ENCODE measurements around the gene UCKL1. TPM values are rescaled to one million over a fixed set of nuclear protein-coding genes. Genes with fewer than 3 reads are reported as not detected.
"Not testable (repeated sequence)": the region's sequence is repeated elsewhere in the genome, so short reads cannot be mapped to it uniquely, and the experiment has no call there.

UCKL1 gene
- total and polyA plus RNA-seq, 7 experiments from 2014 or later: 20.5 to 49.0 (median 44.8) TPM

GRCh38 chr20:63931735-63932134, 24.5 kb downstream of the UCKL1 start:
- intact Hi-C loops (cut with micrococcal nuclease): no loop called here
- Mint-ChIP-seq H3K9me3 (peaks cover 0 to 2% (median 0%) of the 10 kb centered on the region in 11 donors), H3K27ac (no peak overlapping the region), H3K36me3 (peaks cover 9 to 60% (median 13%) of the 10 kb centered on the region in 5 donors), H3K4me1 (peaks cover 0 to 13% (median 7%) of the 10 kb centered on the region in 7 donors), H3K27me3 (no peaks in the 10 kb centered on the region), H3K4me3 (no peak overlapping the region)
- Histone ChIP-seq H3K27me3 (ENCODE audit: control insufficient read depth in 2 of 2, insufficient read depth in 2 of 2, low read length in 2 of 2) (no peaks in the 10 kb centered on the region), H3K4me1 (ENCODE audit: control insufficient read depth in 2 of 2, insufficient read depth in 2 of 2, low read length in 2 of 2) (no peaks in the 10 kb centered on the region), H3K9me3 (ENCODE audit: control insufficient read depth in 2 of 3, low read length in 3 of 3) (no peaks in the 10 kb centered on the region), H3K4me3 (ENCODE audit: low read length) (no peak overlapping the region), H3K36me3 (ENCODE audit: control insufficient read depth in 2 of 3, insufficient read depth in 3 of 3, low read length in 3 of 3) (peaks cover 8 to 89% (median 24%) of the 10 kb centered on the region in 3 experiments), H3K27ac (ENCODE audit: low read depth, low read length) (no peak overlapping the region)
- ChIA-PET POLR2A (interaction anchor here (1.0 kb wide), 1 partner anchor 30 kb away, joined by 5 read pairs; no protein-coding TSS in a partner anchor), CTCF (no interaction called here)
- DNase-seq (no peak), ATAC-seq (no peak)

- peaks cover 5 to 17% (median 12%) of the 10 kb centered on the region in 7 donors for H3K4me1 Mint-ChIP-seq
- no peak overlapping the region for H3K27ac ChIP-seq (ENCODE audit: low read depth, low read length)
- no peaks in the 10 kb centered on the region for H3K9me3 Mint-ChIP-seq
- H3K4me1 ChIP-seq (ENCODE audit: control insufficient read depth in 2 of 2, insufficient read depth in 2 of 2, low read length in 2 of 2): no peaks in the 10 kb centered on the region
- peaks cover 8 to 93% (median 24%) of the 10 kb centered on the region in 3 experiments for H3K36me3 ChIP-seq (ENCODE audit: control insufficient read depth in 2 of 3, insufficient read depth in 3 of 3, low read length in 3 of 3)
- CTCF ChIA-PET: no interaction called here
- no peaks in the 10 kb centered on the region for H3K27me3 ChIP-seq (ENCODE audit: control insufficient read depth in 2 of 2, insufficient read depth in 2 of 2, low read length in 2 of 2)
- H3K27me3 Mint-ChIP-seq: no peaks in the 10 kb centered on the region
- POLR2A ChIA-PET: interaction anchor here (1.0 kb wide), 1 partner anchor 30 kb away, joined by 5 read pairs; no protein-coding TSS in a partner anchor
- H3K9me3 ChIP-seq (ENCODE audit: control insufficient read depth in 2 of 3, low read length in 3 of 3): no peaks in the 10 kb centered on the region
- ATAC-seq: no peak
- intact Hi-C loops (cut with micrococcal nuclease): no loop called here
- H3K27ac Mint-ChIP-seq: no peak overlapping the region
- DNase-seq: no peak
- H3K4me3 Mint-ChIP-seq: no peak overlapping the region
- H3K36me3 Mint-ChIP-seq: peaks cover 7 to 63% (median 13%) of the 10 kb centered on the region in 5 donors
- H3K4me3 ChIP-seq (ENCODE audit: low read length): no peak overlapping the region
These were observed 25.2 kb downstream of the UCKL1 start for GRCh38 chr20:63930971-63931553.

- H3K27me3 Mint-ChIP-seq; H3K27ac ChIP-seq (ENCODE audit: low read depth, low read length); H3K4me3 ChIP-seq (ENCODE audit: low read length); H3K4me3 Mint-ChIP-seq; H3K9me3 Mint-ChIP-seq; intact Hi-C loops (cut with micrococcal nuclease); ATAC-seq; H3K9me3 ChIP-seq (ENCODE audit: control insufficient read depth in 2 of 3, low read length in 3 of 3); H3K27ac Mint-ChIP-seq; H3K27me3 ChIP-seq (ENCODE audit: control insufficient read depth in 2 of 2, insufficient read depth in 2 of 2, low read length in 2 of 2); DNase-seq; H3K4me1 ChIP-seq (ENCODE audit: control insufficient read depth in 2 of 2, insufficient read depth in 2 of 2, low read length in 2 of 2); CTCF ChIA-PET: not testable (repeated sequence)
- peaks cover 14 to 28% (median 17%) of the 10 kb centered on the region in 7 donors for H3K4me1 Mint-ChIP-seq
- POLR2A ChIA-PET: interaction anchor here (0.7 kb wide), 1 partner anchor 18 kb away, joined by 3 read pairs; no protein-coding TSS in a partner anchor
- peaks cover 8 to 82% (median 19%) of the 10 kb centered on the region in 3 experiments for H3K36me3 ChIP-seq (ENCODE audit: control insufficient read depth in 2 of 3, insufficient read depth in 3 of 3, low read length in 3 of 3)
- peaks cover 4 to 58% (median 10%) of the 10 kb centered on the region in 5 donors for H3K36me3 Mint-ChIP-seq
These were observed 26.7 kb downstream of the UCKL1 start for GRCh38 chr20:63929473-63929883.

- Histone ChIP-seq H3K9me3 (ENCODE audit: control insufficient read depth in 2 of 3, low read length in 3 of 3) (no peaks in the 10 kb centered on the region), H3K27me3 (ENCODE audit: control insufficient read depth in 2 of 2, insufficient read depth in 2 of 2, low read length in 2 of 2) (no peaks in the 10 kb centered on the region), H3K4me3 (ENCODE audit: low read length) (no peak overlapping the region), H3K36me3 (ENCODE audit: control insufficient read depth in 2 of 3, insufficient read depth in 3 of 3, low read length in 3 of 3) (peaks cover 8 to 78% (median 19%) of the 10 kb centered on the region in 3 experiments), H3K27ac (ENCODE audit: low read depth, low read length) (no peak overlapping the region), H3K4me1 (ENCODE audit: control insufficient read depth in 2 of 2, insufficient read depth in 2 of 2, low read length in 2 of 2) (no peaks in the 10 kb centered on the region)
- Mint-ChIP-seq H3K36me3 (peaks cover 4 to 58% (median 10%) of the 10 kb centered on the region in 5 donors), H3K4me3 (no peak overlapping the region), H3K9me3 (no peaks in the 10 kb centered on the region), H3K27ac (no peak overlapping the region), H3K27me3 (no peaks in the 10 kb centered on the region), H3K4me1 (peaks cover 16 to 29% (median 20%) of the 10 kb centered on the region in 7 donors)
- ChIA-PET POLR2A (interaction anchor here (0.7 kb wide), 1 partner anchor 18 kb away, joined by 3 read pairs; no protein-coding TSS in a partner anchor), CTCF (interaction anchor here (1.3 kb wide), 1 partner anchor 19 kb away, joined by 3 read pairs; no protein-coding TSS in a partner anchor)
- intact Hi-C loops (cut with micrococcal nuclease): no loop called here
- no peak for DNase-seq
- ATAC-seq: no peak
These were observed 27.1 kb downstream of the UCKL1 start for GRCh38 chr20:63929071-63929470.

GRCh38 chr20:63926298-63926697, 29.9 kb downstream of the UCKL1 start:
- no peaks in the 10 kb centered on the region for H3K27me3 Mint-ChIP-seq
- peak overlapping the region in 3 of 9 donors; percentile 32 to 57 (median 55) for H3K27ac Mint-ChIP-seq
- no peak overlapping the region for H3K27ac ChIP-seq (ENCODE audit: low read depth, low read length)
- H3K9me3 ChIP-seq (ENCODE audit: control insufficient read depth in 2 of 3, low read length in 3 of 3): no peaks in the 10 kb centered on the region
- H3K4me3 ChIP-seq (ENCODE audit: low read length): no peak overlapping the region
- POLR2A ChIA-PET: no interaction called here
- no peaks in the 10 kb centered on the region for H3K9me3 Mint-ChIP-seq
- ATAC-seq: no peak
- no peaks in the 10 kb centered on the region for H3K27me3 ChIP-seq (ENCODE audit: control insufficient read depth in 2 of 2, insufficient read depth in 2 of 2, low read length in 2 of 2)
- H3K36me3 Mint-ChIP-seq: peaks cover 4 to 46% (median 11%) of the 10 kb centered on the region in 5 donors
- peaks cover 8 to 56% (median 14%) of the 10 kb centered on the region in 3 experiments for H3K36me3 ChIP-seq (ENCODE audit: control insufficient read depth in 2 of 3, insufficient read depth in 3 of 3, low read length in 3 of 3)
- intact Hi-C loops (cut with micrococcal nuclease): no loop called here
- no peak for DNase-seq
- H3K4me3 Mint-ChIP-seq: no peak overlapping the region
- no peaks in the 10 kb centered on the region for H3K4me1 ChIP-seq (ENCODE audit: control insufficient read depth in 2 of 2, insufficient read depth in 2 of 2, low read length in 2 of 2)
- CTCF ChIA-PET: no interaction called here
- H3K4me1 Mint-ChIP-seq: peaks cover 19 to 34% (median 28%) of the 10 kb centered on the region in 7 donors

GRCh38 chr20:63924241-63924640, 32.0 kb downstream of the UCKL1 start:
- no peak for ATAC-seq
- CTCF ChIA-PET: no interaction called here
- Histone ChIP-seq H3K27me3 (ENCODE audit: control insufficient read depth in 2 of 2, insufficient read depth in 2 of 2, low read length in 2 of 2) (no peaks in the 10 kb centered on the region), H3K9me3 (ENCODE audit: control insufficient read depth in 2 of 3, low read length in 3 of 3) (no peaks in the 10 kb centered on the region), H3K4me1 (ENCODE audit: control insufficient read depth in 2 of 2, insufficient read depth in 2 of 2, low read length in 2 of 2) (no peaks in the 10 kb centered on the region), H3K4me3 (ENCODE audit: low read length) (no peak overlapping the region), H3K36me3 (ENCODE audit: control insufficient read depth in 2 of 3, insufficient read depth in 3 of 3, low read length in 3 of 3) (peaks cover 8 to 42% (median 11%) of the 10 kb centered on the region in 3 experiments), H3K27ac (ENCODE audit: low read depth, low read length) (no peak overlapping the region)
- DNase-seq: no peak
- Mint-ChIP-seq H3K36me3 (peaks cover 4 to 34% (median 9%) of the 10 kb centered on the region in 5 donors), H3K27ac (peak overlapping the region in 6 of 9 donors; percentile 2 to 67 (median 37)), H3K4me3 (no peak overlapping the region), H3K9me3 (no peaks in the 10 kb centered on the region), H3K4me1 (peaks cover 19 to 34% (median 28%) of the 10 kb centered on the region in 7 donors), H3K27me3 (no peaks in the 10 kb centered on the region)
- intact Hi-C loops (cut with micrococcal nuclease): no loop called here
- POLR2A ChIA-PET: interaction anchor here (1.5 kb wide), 1 partner anchor 9 kb away, joined by 8 read pairs; no protein-coding TSS in a partner anchor
